Activated naive CD4-positive, alpha-beta T cell treated with anti-CD3 and anti-CD28 coated beads, Interleukin-2, amount 50 U/mL, for 72 hours (primary cell): ENCODE measurements around the gene OPTN. TPM values are rescaled to one million over a fixed set of nuclear protein-coding genes. Genes with fewer than 3 reads are reported as not detected.

Experiments used
- ATAC-seq, 2 donors: fragments of 150-1000 bp; cut with Tn5 transposase; 2 replicates each; pipeline ENCODE4 v1.10.0; 2021; ENCODE audit warnings: mild to moderate bottlenecking in 2 of 2, moderate library complexity in 2 of 2
- DNase-seq, 2 donors: peaks; one replicate each; pipeline ENCODE4 v3.0.0; 2021 to 2022; ENCODE audit warnings: low spot score in 2 of 2
- H3K27ac Mint-ChIP-seq, 2 donors: one replicate each; pipeline ENCODE4 v1.8.0; 2022; ENCODE audit warnings: mild to moderate bottlenecking in 2 of 2, mixed read lengths in 2 of 2
- H3K36me3 Mint-ChIP-seq, 2 donors: one replicate each; pipeline ENCODE4 v1.8.0; 2022; ENCODE audit warnings: mixed read lengths in 2 of 2
- H3K9me3 Mint-ChIP-seq, 2 donors: one replicate each; pipeline ENCODE4 v1.8.0; 2022; ENCODE audit warnings: mixed read lengths in 2 of 2
- total RNA-seq, 2 donors: library from RNA; stranded (reverse); gene quantifications; one replicate each; pipeline ENCODE4 v1.2.3, GENCODE V29; 2022

OPTN gene
- total RNA-seq, 2 donors from 2014 or later, result 47.8 to 66.5 TPM

- no peak for ATAC-seq
- no peak overlapping the region for H3K27ac Mint-ChIP-seq
- H3K36me3 Mint-ChIP-seq, result peaks cover 7 to 19% of the 10 kb centered on the region in 2 donors
- no peaks in the 10 kb centered on the region for H3K9me3 Mint-ChIP-seq
- no peak for DNase-seq
These were observed 4.7 kb downstream of the OPTN start for GRCh38 chr10:13104697-13105096.

GRCh38 chr10:13105184-13105583 lies 5.2 kb downstream of the OPTN start:
- Mint-ChIP-seq H3K9me3 (no peaks in the 10 kb centered on the region), H3K36me3 (peaks cover 11 to 23% of the 10 kb centered on the region in 2 donors)
- DNase-seq, result no peak

GRCh38 chr10:13106387-13107045 lies 6.6 kb downstream of the OPTN start:
- Mint-ChIP-seq H3K36me3 (peaks cover 4 to 26% of the 10 kb centered on the region in 2 donors), H3K27ac (peak overlapping the region in 1 of 2 donors; percentile 39), H3K9me3 (no peaks in the 10 kb centered on the region)
- DNase-seq (no peak), ATAC-seq (no peak)

More at GRCh38 chr10:13105184-13105583, 5.2 kb downstream of the OPTN start:
- ATAC-seq, result no peak
- H3K27ac Mint-ChIP-seq, result no peak overlapping the region

- ATAC-seq (peak; percentile 48 to 63), DNase-seq (no peak)
- Mint-ChIP-seq H3K36me3 (peaks cover 4 to 28% of the 10 kb centered on the region in 2 donors), H3K27ac (peak overlapping the region in 1 of 2 donors; percentile 14), H3K9me3 (no peaks in the 10 kb centered on the region)
These were observed 10.9 kb downstream of the OPTN start for GRCh38 chr10:13110908-13111307.

- DNase-seq (no peak), ATAC-seq (no peak)
- Mint-ChIP-seq H3K27ac (peak overlapping the region in 1 of 2 donors; percentile 44), H3K36me3 (peaks cover 4 to 30% of the 10 kb centered on the region in 2 donors), H3K9me3 (no peaks in the 10 kb centered on the region)
These were observed 13.6 kb downstream of the OPTN start for GRCh38 chr10:13113544-13113943.

- no peak for DNase-seq
- Mint-ChIP-seq H3K9me3 (no peaks in the 10 kb centered on the region), H3K27ac (peak overlapping the region in 1 of 2 donors; percentile 72), H3K36me3 (peaks cover 0 to 21% of the 10 kb centered on the region in 2 donors)
- ATAC-seq, result peak; percentile 48 to 59
These were observed 16.2 kb downstream of the OPTN start for GRCh38 chr10:13115832-13116803.

GRCh38 chr10:13117841-13118783 lies 18.1 kb downstream of the OPTN start:
- Mint-ChIP-seq H3K9me3 (no peaks in the 10 kb centered on the region), H3K27ac (peak overlapping the region in 1 of 2 donors; percentile 21), H3K36me3 (peaks cover 0 to 15% of the 10 kb centered on the region in 2 donors)
- ATAC-seq (peak in 1 of 2 donors; percentile 22), DNase-seq (no peak)

- Mint-ChIP-seq H3K36me3 (peaks cover 3 to 15% of the 10 kb centered on the region in 2 donors), H3K9me3 (no peaks in the 10 kb centered on the region), H3K27ac (peak overlapping the region in 1 of 2 donors; percentile 21)
- DNase-seq (no peak), ATAC-seq (no peak)
These were observed 18.9 kb downstream of the OPTN start for GRCh38 chr10:13118784-13119410.

GRCh38 chr10:13120786-13121499 lies 21.0 kb downstream of the OPTN start:
- peaks cover 10 to 21% of the 10 kb centered on the region in 2 donors for H3K36me3 Mint-ChIP-seq
- H3K27ac Mint-ChIP-seq, result peak overlapping the region in 1 of 2 donors; percentile 80
- no peak for ATAC-seq
- DNase-seq, result no peak
- no peaks in the 10 kb centered on the region for H3K9me3 Mint-ChIP-seq

- Mint-ChIP-seq H3K36me3 (peaks cover 10 to 20% of the 10 kb centered on the region in 2 donors), H3K27ac (no peak overlapping the region), H3K9me3 (no peaks in the 10 kb centered on the region)
- no peak for ATAC-seq
- DNase-seq, result no peak
These were observed 21.5 kb downstream of the OPTN start for GRCh38 chr10:13121500-13121854.

- ATAC-seq (no peak), DNase-seq (no peak)
- Mint-ChIP-seq H3K27ac (no peak overlapping the region), H3K36me3 (peaks cover 34 to 45% of the 10 kb centered on the region in 2 donors), H3K9me3 (no peaks in the 10 kb centered on the region)
These were observed 36.7 kb downstream of the OPTN start for GRCh38 chr10:13136651-13137050.

- ATAC-seq, result no peak
- Mint-ChIP-seq H3K27ac (no peak overlapping the region), H3K9me3 (peaks cover 2 to 7% of the 10 kb centered on the region in 2 donors), H3K36me3 (peaks cover 40 to 43% of the 10 kb centered on the region in 2 donors)
- no peak for DNase-seq
These were observed 39.2 kb downstream of the OPTN start for GRCh38 chr10:13139150-13139549.

GRCh38 chr10:13139676-13140075 lies 39.7 kb downstream of the OPTN start:
- Mint-ChIP-seq H3K9me3 (peaks cover 8 to 12% of the 10 kb centered on the region in 2 donors), H3K36me3 (peaks cover 43 to 46% of the 10 kb centered on the region in 2 donors), H3K27ac (no peak overlapping the region)
- no peak for ATAC-seq
- DNase-seq, result no peak

GRCh38 chr10:13140627-13141190 lies 40.7 kb downstream of the OPTN start:
- H3K27ac Mint-ChIP-seq, result peak overlapping the region in 1 of 2 donors; percentile 31
- H3K36me3 Mint-ChIP-seq, result peaks cover 45 to 49% of the 10 kb centered on the region in 2 donors
- H3K9me3 Mint-ChIP-seq, result peaks cover 15 to 20% of the 10 kb centered on the region in 2 donors
- DNase-seq (no peak), ATAC-seq (no peak)

- DNase-seq (no peak), ATAC-seq (no peak)
- Mint-ChIP-seq H3K36me3 (peaks cover 37 to 43% of the 10 kb centered on the region in 2 donors), H3K9me3 (peaks cover 24 to 26% of the 10 kb centered on the region in 2 donors), H3K27ac (no peak overlapping the region)
These were observed 43.8 kb downstream of the OPTN start for GRCh38 chr10:13143766-13144165.
